Upper lobe of left lung (tissue), 6 donors: Measurements from ENCODE around the gene NISCH. TPM values are rescaled to one million over a fixed set of nuclear protein-coding genes. Genes with fewer than 3 reads are reported as not detected.

Source experiments
- ATAC-seq, 2 donors: fragments of 200-7000 bp; cut with Tn5 transposase; one replicate each; pipeline ENCODE4 v1.9.1; 2022; ENCODE audit warnings: mild to moderate bottlenecking in 2 of 2, moderate library complexity in 2 of 2; ENCODE audit not compliant: low FRiP score in 2 of 2
- DNase-seq, 2 donors: peaks; one replicate each; pipeline ENCODE4 v3.0.0-alpha.2; 2019 to 2020
- H3K27ac ChIP-seq, 4 donors: fragments of 200-600 bp; sonication (generic); one replicate each; pipeline ENCODE4 v1.5.1; 2016 to 2019
- H3K27me3 ChIP-seq, 4 donors: fragments of 200-600 bp; sonication (generic); one replicate each; pipeline ENCODE4 v1.5.1; 2017 to 2019
- H3K36me3 ChIP-seq, 4 donors: fragments of 200-600 bp; sonication (generic); one replicate each; pipeline ENCODE4 v1.5.1; 2016 to 2019
- H3K4me1 ChIP-seq, 4 donors: fragments of 200-600 bp; sonication (generic); one replicate each; pipeline ENCODE4 v1.5.1; 2018 to 2019
- H3K4me3 ChIP-seq, 4 donors: fragments of 200-600 bp; sonication (generic); one replicate each; pipeline ENCODE4 v1.5.1; 2017 to 2019; ENCODE audit warnings: mild to moderate bottlenecking in 2 of 4, moderate library complexity in 1 of 4
- H3K9me3 ChIP-seq, 4 donors: fragments of 200-600 bp; sonication (generic); one replicate each; pipeline ENCODE4 v1.5.1; 2018 to 2019
- EP300 ChIP-seq, 4 donors: sonication (generic); formaldehyde crosslinking; IDR thresholded peaks; one replicate each; pipeline ENCODE4 v1.5.1; 2017; ENCODE audit warnings: antibody characterized with exemption in 4 of 4, control low read depth in 2 of 4
- POLR2A ChIP-seq, 4 donors: fragments of 450-650 bp; IDR thresholded peaks; one replicate each; pipeline ENCODE4 v1.5.1; 2016 to 2017; ENCODE audit warnings: antibody characterized with exemption in 4 of 4, mild to moderate bottlenecking in 2 of 4
- POLR2AphosphoS5 ChIP-seq, 2 donors: sonication (generic); formaldehyde crosslinking; IDR thresholded peaks; one replicate each; pipeline ENCODE4 v1.5.1; 2017; ENCODE audit warnings: antibody characterized with exemption in 2 of 2
- WGBS, 2 donors: methylation state at CpG; one replicate each; pipeline ENCODE4 v1.1.5; 2017 to 2018; 5-methylcytosine and 5-hydroxymethylcytosine counted together
- total RNA-seq, 6 donors: library from RNA; depleted of rRNA in 4 of 6; stranded (reverse); fragments of >200 nt in 4 of 6; gene quantifications; one replicate each; pipeline versions ENCODE4 v1.1.0 to v1.2.1, GENCODE V29; 2016 to 2021
- TF ChIP-seq, protein P1 (sequence below), 6 experiments: fragments of 450-650 bp in 4 of 6; fragments of 200-600 bp in 2 of 6; sonication (generic) in 2 of 6; IDR thresholded peaks; one replicate each; pipeline ENCODE4 v1.5.1; 2016 to 2019; ENCODE audit warnings: antibody characterized with exemption in 6 of 6
- donor health status: DM: no; HTN: no; CAD: no; lungs with moderate emphysema.
- donor health status: DM: no; HTN: yes; CAD: no; lungs with severe emphysema.

The NISCH gene
- total RNA-seq, 6 donors from 2014 or later = 60.7 to 288 (median 83.0) TPM

DNA sequence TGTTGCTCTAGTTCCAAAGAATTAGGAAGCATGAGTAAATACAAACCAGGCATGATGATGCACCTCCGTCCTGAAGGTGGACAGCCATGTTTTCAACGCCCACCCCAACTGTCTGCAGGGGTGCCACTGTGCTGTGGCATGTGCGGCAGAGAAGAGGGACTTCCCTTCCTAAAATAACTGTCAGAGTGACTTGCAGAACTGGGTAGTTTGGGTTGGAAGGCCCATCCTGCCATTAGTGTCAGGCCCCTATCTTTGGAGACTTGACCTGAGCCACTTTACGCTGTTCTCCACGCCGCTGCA, 22.3 kb downstream of the NISCH start:
- Histone ChIP-seq H3K4me1 (peaks cover 3 to 15% (median 8%) of the 10 kb centered on the region in 4 donors), H3K4me3 (no peak overlapping the region), H3K9me3 (no peaks in the 10 kb centered on the region), H3K36me3 (peaks cover 33 to 100% (median 93%) of the 10 kb centered on the region in 4 donors), H3K27ac (no peak overlapping the region), H3K27me3 (no peaks in the 10 kb centered on the region)
- ATAC-seq = no peak
- no peak for DNase-seq
- TF ChIP-seq, protein P1, sequence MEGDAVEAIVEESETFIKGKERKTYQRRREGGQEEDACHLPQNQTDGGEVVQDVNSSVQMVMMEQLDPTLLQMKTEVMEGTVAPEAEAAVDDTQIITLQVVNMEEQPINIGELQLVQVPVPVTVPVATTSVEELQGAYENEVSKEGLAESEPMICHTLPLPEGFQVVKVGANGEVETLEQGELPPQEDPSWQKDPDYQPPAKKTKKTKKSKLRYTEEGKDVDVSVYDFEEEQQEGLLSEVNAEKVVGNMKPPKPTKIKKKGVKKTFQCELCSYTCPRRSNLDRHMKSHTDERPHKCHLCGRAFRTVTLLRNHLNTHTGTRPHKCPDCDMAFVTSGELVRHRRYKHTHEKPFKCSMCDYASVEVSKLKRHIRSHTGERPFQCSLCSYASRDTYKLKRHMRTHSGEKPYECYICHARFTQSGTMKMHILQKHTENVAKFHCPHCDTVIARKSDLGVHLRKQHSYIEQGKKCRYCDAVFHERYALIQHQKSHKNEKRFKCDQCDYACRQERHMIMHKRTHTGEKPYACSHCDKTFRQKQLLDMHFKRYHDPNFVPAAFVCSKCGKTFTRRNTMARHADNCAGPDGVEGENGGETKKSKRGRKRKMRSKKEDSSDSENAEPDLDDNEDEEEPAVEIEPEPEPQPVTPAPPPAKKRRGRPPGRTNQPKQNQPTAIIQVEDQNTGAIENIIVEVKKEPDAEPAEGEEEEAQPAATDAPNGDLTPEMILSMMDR (IDR thresholded peaks at IDR 0.05) = no peak
- no peak for TF ChIP-seq POLR2A (IDR thresholded peaks at IDR 0.05)
- TF ChIP-seq POLR2AphosphoS5 (IDR thresholded peaks at IDR 0.05) = no peak
- no peak for TF ChIP-seq EP300 (IDR thresholded peaks at IDR 0.05)
- WGBS, 2 donors = 73 to 89% methylated on average over 2 to 6 of the region's 6 CpGs

DNA sequence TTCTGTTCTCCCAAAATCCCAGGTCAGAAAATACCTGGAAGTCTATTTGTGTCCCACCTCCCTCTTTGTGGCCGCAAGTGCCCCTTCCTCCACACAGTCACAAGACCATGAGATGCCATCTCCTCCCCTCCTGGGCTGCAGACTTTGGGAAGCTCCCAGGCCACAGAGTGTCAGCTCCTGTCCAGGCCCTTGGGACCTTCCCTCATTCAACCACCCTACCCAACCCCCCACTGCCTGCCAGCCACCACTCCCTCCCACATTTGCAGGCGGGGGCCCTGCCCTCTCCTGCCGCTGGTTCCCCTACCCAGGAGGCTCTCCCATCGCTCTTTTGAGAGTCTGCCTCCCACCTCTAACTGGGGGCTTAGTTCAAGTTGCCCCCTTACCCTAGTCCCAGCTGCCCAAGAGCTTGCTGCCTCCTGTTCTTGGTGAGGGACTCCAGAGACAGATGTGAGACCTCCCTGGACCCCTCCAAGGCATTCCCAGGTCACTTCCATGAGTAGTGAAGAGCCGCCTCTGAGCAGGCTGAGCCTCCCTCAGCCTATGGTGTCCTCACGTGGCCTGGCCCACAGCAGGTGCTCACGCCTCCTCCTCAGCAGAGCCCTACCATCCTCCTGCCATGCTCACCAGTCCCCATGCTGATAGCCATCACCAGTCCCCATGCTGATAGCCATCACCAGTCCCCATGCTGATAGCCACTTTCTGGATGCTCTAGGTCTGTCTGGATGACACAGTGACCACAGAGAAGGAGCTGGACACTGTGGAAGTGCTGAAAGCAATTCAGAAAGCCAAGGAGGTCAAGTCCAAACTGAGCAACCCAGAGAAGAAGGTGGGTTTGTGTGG, 23.9 kb downstream of the NISCH start:
- Histone ChIP-seq H3K4me3 (no peak overlapping the region), H3K27ac (no peak overlapping the region), H3K4me1 (peaks cover 6 to 17% (median 11%) of the 10 kb centered on the region in 4 donors), H3K36me3 (peaks cover 27 to 94% (median 86%) of the 10 kb centered on the region in 4 donors), H3K27me3 (no peaks in the 10 kb centered on the region), H3K9me3 (no peaks in the 10 kb centered on the region)
- 94 to 97% methylated on average over 4 to 7 of the region's 7 CpGs for WGBS, 2 donors
- TF ChIP-seq, protein P1 (IDR thresholded peaks at IDR 0.05) = no peak
- TF ChIP-seq POLR2AphosphoS5 (IDR thresholded peaks at IDR 0.05) (no peak), EP300 (IDR thresholded peaks at IDR 0.05) (no peak), POLR2A (IDR thresholded peaks at IDR 0.05) (no peak)
- DNase-seq = no peak
- ATAC-seq = no peak

DNA sequence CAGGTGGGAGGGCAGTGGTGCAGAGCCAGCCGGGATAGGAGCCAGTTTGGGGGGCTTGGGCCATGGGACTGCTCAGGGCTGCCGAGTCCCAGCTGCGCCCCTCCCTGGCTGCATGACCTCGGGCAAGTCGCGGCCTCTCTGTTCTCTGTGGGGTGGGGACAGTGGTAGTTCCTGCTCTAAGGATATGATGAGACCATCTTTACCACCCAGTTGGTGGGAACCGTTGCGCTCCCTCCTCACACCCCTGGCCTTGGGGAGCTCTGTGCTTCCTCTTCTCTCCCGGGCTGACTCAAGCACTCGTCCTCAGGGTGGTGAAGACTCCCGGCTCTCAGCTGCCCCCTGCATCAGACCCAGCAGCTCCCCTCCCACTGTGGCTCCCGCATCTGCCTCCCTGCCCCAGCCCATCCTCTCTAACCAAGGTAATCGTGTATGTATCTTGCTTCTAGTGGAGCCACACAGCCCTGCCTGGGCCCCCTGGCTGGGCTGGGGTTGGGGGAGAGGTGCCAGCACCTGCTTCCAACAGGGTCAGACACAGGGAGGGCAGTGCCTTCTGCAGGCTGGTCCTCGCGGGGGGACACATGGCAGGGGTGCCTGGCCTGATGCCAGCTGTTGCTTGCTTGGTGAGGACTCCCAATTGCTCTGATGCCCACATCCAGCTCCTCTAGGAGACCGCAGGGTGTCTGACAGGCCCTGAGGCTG, 24.6 kb downstream of the NISCH start:
- Histone ChIP-seq H3K27me3 (no peaks in the 10 kb centered on the region), H3K27ac (peak overlapping the region in 1 of 4 donors; percentile 9), H3K36me3 (peaks cover 27 to 93% (median 82%) of the 10 kb centered on the region in 4 donors), H3K9me3 (no peaks in the 10 kb centered on the region), H3K4me3 (no peak overlapping the region), H3K4me1 (peaks cover 11 to 25% (median 15%) of the 10 kb centered on the region in 4 donors)
- ATAC-seq (no peak), DNase-seq (peak in 1 of 2 donors; percentile 54)
- TF ChIP-seq POLR2AphosphoS5 (IDR thresholded peaks at IDR 0.05) (no peak), POLR2A (IDR thresholded peaks at IDR 0.05) (no peak), EP300 (IDR thresholded peaks at IDR 0.05) (no peak)
- TF ChIP-seq, protein P1 (IDR thresholded peaks at IDR 0.05) = no peak
- 80 to 83% methylated on average over 12 to 15 of the region's 16 CpGs for WGBS, 2 donors

DNA sequence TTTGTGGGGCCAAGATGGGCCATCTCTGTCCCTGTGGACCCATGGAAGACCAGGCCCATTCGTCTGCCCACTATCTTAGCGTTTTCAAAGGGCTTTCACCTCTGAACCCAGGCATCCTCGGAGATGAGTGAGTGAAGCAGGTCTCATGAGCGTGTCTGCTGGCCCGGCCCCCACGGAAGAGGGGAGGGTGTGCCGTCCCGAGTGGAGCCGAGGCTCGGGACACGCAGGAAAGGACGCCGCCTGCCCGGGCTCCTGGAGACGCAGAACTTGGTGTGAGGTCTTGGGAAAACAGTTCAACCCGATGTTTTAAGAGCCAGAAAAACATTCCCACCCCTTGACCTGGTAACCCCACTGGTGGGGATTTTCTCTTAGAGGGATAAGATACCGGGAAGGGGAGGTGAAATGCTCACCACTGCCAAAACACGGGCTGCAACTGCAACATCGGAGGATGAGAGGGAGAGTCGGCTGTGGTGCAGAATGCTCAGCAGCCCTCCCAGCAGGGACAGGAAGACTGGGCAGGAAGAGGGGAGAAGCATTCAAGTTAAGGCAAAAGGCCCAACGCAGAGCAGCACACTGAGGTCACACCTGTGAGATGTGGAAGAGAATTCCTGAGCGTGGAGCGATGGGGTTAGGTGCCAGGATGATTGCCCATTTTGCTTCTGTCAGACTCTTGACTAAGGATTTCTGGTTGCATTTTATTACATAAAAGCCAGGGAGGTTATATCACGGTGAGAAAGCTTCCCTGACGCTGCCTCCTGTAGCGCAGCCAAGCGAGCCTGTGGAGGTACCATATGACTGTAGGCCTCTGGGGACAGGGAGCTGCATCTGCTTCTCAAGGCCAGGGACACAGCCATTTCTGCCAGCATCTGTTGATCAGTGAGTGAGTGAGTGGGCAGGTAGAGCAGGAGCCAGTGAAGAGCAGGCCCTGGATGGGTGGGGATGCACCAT, 25.6 kb downstream of the NISCH start:
- WGBS, 2 donors = 88 to 89% methylated on average over 22 to 26 of the region's 27 CpGs
- Histone ChIP-seq H3K4me3 (no peak overlapping the region), H3K27ac (peak overlapping the region in 1 of 4 donors; percentile 9), H3K27me3 (no peaks in the 10 kb centered on the region), H3K36me3 (peaks cover 24 to 93% (median 79%) of the 10 kb centered on the region in 4 donors), H3K4me1 (peaks cover 4 to 16% (median 9%) of the 10 kb centered on the region in 4 donors), H3K9me3 (no peaks in the 10 kb centered on the region)
- ATAC-seq (no peak), DNase-seq (peak in 1 of 2 donors; percentile 68)
- TF ChIP-seq EP300 (IDR thresholded peaks at IDR 0.05) (no peak), POLR2AphosphoS5 (IDR thresholded peaks at IDR 0.05) (no peak), POLR2A (IDR thresholded peaks at IDR 0.05) (no peak)
- TF ChIP-seq, protein P1 (IDR thresholded peaks at IDR 0.05) = no peak
